HG03378 (cell line): ENCODE data around the gene FFAR2.
"Not testable (repeated sequence)": the region's sequence is repeated elsewhere in the genome, so short reads cannot be mapped to it uniquely, and the experiment has no call there.

ENCODE experiments used
- ATAC-seq: cut with Tn5 transposase; IDR thresholded peaks from one replicate; pipeline ENCODE4 v1.9.1; 2021; ENCODE audit warnings: mild to moderate bottlenecking, moderate library complexity; ENCODE audit not compliant: unreplicated experiment

Gene FFAR2

GRCh38 chr19:35451338-35452096 lies 3.5 kb downstream of the FFAR2 start:
- ATAC-seq: no peak

DNA sequence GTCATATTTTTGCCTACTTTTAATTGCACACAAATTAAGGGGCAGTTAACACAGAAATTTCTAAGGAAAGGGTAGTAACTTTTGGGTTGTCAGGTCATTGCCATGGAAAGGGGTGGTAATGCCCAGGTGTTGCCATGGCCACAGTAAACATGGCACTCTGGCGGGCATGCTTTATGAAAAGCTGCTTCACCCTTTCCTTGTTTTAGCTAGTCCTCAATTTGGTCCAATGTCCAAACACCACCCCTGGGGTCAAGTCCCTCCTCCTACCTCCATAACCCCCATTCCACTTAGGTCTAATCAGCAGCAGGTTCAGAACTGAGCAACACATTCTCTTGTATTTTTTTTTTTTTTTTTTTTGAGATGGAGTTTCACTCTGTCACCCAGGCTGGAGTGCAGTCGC lies 6.6 kb downstream of the FFAR2 start:
- no peak for ATAC-seq

- ATAC-seq: no peak
These were observed 7.7 kb downstream of the FFAR2 start for GRCh38 chr19:35455616-35456201.

DNA sequence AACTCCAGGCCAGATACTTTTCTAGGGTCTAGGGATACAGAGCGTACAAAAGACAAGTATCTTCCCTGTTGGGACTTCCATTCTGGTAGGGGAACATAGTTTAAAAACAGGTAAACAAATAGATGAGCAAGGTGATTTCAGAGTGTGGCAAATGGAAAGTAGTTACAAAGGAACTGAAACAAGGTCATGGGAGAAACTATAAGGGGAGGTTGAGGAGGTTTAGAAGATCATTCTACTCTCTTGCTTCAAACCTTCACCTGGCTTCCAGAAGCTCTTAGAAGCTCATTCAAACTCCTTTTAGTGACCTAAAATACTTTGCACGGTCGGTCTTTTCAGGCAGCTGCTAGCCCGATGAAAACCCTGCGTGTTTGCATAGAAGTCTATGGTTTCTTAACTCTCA lies 9.1 kb downstream of the FFAR2 start:
- no peak for ATAC-seq

- ATAC-seq: no peak
These were observed 10.1 kb downstream of the FFAR2 start for GRCh38 chr19:35458192-35458591.

DNA sequence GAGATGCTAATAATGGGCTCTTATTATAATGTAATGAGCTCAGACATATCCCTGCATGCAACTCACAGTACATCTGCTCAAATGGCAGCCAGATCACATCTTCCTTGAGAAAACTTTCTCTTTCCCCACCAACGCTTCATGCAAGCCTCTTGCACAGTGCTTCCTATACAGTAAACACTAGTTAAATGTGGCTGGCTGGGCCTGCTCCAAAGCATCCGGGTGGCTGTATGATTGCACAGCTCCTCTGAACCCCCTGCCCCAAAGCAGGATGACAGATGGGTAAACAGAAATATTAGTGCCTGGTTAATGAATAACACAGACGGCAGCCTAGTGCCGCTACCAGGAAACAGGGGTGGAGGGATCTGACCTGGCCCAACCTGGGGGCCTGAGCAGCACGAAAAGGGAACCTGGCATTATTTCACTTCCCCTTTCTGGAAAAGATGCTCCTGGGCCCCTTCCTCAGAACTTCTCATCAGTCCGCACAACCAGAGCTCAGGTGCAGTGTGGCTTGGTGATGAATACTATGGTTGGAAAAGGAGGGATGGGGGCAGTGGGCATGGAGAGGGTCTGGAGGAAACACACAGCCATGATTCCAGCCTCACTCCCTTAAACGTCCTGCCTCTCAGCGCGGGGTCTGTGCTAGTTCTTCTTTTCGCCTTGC lies 10.8 kb downstream of the FFAR2 start:
- ATAC-seq: no peak

- ATAC-seq: no peak
These were observed 11.5 kb downstream of the FFAR2 start for GRCh38 chr19:35459414-35460082.

- no peak for ATAC-seq
These were observed 12.6 kb downstream of the FFAR2 start for GRCh38 chr19:35460608-35461007.

DNA sequence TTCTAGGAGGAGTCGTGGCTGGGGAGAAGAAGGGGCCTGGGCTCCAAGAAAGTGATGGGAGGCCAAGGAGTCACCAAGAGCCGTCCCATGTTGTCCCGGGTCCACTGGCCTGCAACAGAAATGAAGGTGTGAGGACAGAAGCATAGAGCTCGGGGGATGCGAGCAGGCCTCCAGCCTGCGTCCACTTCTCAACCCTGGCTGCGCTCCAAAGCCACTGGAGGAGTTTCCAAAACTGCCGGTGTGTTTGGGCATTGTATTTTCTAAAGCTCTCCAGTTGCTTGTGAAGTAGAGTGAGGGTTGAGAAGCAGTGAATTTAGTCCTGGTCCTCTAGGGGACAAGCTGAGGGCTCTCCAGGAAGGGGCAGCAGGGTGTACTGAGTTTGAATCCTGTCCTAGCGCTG lies 13.0 kb downstream of the FFAR2 start:
- ATAC-seq: no peak

- ATAC-seq: not testable (repeated sequence)
These were observed 13.7 kb downstream of the FFAR2 start for GRCh38 chr19:35461788-35462187.

GRCh38 chr19:35462476-35462953 lies 14.5 kb downstream of the FFAR2 start:
- ATAC-seq: peak; percentile 62

- ATAC-seq: not testable (repeated sequence)
These were observed 14.9 kb downstream of the FFAR2 start for GRCh38 chr19:35462956-35463355.

DNA sequence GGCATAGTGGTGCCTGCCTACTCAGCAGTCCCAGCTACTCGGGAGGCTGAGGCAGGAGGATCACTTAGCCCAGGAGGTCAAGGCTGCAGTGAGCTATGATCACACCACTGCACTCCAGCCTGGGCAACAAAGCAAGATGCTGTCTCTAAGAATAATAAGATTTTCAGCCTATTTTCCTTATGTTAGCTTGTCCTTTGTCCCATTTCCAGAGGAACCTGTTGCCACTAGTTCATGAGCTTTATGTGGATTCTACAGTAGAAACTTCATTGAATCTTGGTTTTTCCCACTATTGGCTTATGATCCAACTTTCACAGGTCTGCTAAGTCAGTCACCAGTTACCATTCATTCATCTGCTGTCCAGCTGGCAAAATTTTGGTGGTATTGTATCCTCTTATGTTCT lies 18.2 kb downstream of the FFAR2 start:
- ATAC-seq: no peak

GRCh38 chr19:35468637-35469036 lies 20.6 kb downstream of the FFAR2 start:
- peak; percentile 63 for ATAC-seq

DNA sequence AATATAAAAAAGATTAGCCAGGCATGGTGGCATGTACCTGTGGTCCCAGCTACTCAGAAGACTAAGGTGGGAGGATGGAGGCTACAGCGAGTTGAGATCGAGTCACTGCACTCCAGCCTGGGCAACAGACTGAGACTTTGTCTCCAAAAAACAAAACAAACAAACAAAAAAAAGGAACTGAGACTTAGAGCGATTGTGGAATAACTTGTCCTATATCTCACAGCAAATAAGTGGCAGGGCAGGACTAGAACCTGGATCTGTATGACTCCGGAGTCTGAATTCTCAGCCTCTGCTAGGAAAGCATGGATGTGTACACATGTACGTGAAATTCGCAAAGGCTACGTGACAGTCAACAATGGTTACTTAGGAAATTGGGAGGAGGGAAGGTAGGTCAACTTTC lies 22.1 kb downstream of the FFAR2 start:
- no peak for ATAC-seq

DNA sequence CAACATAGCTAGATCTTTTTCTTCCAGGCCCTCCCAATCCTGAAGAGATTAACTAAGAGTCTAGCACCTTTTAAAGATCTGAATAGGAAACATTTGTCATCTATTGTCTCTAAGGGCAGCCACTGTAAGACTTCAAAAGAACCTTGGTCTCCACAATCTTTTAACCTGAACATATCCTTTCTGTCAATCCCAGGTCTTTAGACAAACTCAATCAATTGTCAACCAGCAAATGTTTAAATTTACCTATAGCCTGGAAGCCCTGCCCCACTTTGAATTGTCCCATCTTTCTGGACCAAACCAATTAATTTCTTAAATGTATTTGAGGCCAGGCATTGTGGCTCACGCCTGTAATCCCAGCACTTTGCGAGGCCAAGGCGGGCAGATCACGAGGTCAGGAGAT lies 23.0 kb downstream of the FFAR2 start:
- ATAC-seq: not testable (repeated sequence)

GRCh38 chr19:35471946-35472345 lies 23.9 kb downstream of the FFAR2 start:
- ATAC-seq: no peak

- no peak for ATAC-seq
These were observed 26.0 kb downstream of the FFAR2 start for GRCh38 chr19:35474104-35474503.

GRCh38 chr19:35474594-35474993 lies 26.5 kb downstream of the FFAR2 start:
- not testable (repeated sequence) for ATAC-seq

- ATAC-seq: no peak
These were observed 28.1 kb downstream of the FFAR2 start for GRCh38 chr19:35476149-35476548.
